Ishikawa (cell line): ENCODE results near the gene PGF.

Experiments used
- TAF1 ChIP-seq: IDR thresholded peaks from 2 replicates; pipeline ENCODE4 v1.6.1; 2012; ENCODE audit warnings: low read depth, mild to moderate bottlenecking
- ZBTB7A ChIP-seq: IDR thresholded peaks from 2 replicates; pipeline ENCODE4 v1.6.1; 2012; ENCODE audit warnings: low read depth
- TF ChIP-seq, protein P1 (sequence below): IDR thresholded peaks from 2 replicates; pipeline ENCODE4 v1.6.1; 2012

GRCh38 chr14:74911704-74912103, 43.7 kb downstream of the PGF start:
- TF ChIP-seq, protein P1, sequence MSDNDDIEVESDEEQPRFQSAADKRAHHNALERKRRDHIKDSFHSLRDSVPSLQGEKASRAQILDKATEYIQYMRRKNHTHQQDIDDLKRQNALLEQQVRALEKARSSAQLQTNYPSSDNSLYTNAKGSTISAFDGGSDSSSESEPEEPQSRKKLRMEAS, result no peak
- TF ChIP-seq ZBTB7A (no peak), TAF1 (no peak)
